Fibroblast of skin of right quadriceps (primary cell): ENCODE measurements around the gene TBX2.

Source experiments
- DNase-seq: peaks from one replicate; pipeline ENCODE4 v3.0.0-alpha.2; 2013

TBX2 gene

DNA sequence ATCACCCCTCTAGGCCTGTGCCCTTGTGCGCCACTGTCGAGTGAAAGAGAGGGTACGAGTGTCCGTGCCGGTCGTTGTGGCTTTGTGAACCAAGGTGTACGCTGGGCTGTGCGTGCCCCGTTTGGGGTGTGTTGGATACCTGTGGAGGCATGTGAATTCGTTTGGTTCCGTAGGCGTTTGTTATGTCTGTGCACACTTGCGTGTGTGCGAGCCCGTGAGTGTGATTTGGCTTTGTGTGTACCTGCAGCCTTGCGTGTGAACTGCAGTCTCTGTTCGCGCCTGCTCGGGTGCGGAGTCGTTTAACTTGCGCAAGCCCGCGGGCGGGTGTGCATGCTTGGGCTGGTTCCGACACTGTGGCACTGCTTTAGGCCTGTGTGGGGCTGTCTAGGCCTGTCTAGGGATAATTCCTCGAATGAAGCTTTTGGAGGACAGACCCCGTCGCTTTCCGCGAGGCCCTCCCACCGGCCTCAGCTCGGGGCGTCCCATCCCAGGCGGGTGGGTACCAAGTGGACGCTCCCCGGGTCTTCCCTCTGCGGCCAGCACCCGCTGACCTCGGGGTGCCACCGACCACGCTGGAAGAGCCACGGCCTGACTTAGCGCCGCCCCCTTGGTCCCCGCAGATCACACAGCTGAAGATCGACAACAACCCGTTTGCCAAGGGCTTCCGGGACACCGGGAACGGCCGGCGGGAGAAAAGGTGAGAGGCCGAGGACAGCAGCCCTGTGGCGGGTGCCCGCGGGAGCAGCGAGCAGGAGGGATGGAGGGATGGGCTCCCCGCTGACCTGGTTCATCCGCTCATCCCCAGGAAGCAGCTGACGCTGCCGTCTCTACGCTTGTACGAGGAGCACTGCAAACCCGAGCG is 4.4 kb downstream of the TBX2 start:
- DNase-seq: no peak

- no peak for DNase-seq
Observed at GRCh38 chr17:61404663-61404912, 4.9 kb downstream of the TBX2 start.

GRCh38 chr17:61404913-61405685 is 5.5 kb downstream of the TBX2 start:
- no peak for DNase-seq

DNA sequence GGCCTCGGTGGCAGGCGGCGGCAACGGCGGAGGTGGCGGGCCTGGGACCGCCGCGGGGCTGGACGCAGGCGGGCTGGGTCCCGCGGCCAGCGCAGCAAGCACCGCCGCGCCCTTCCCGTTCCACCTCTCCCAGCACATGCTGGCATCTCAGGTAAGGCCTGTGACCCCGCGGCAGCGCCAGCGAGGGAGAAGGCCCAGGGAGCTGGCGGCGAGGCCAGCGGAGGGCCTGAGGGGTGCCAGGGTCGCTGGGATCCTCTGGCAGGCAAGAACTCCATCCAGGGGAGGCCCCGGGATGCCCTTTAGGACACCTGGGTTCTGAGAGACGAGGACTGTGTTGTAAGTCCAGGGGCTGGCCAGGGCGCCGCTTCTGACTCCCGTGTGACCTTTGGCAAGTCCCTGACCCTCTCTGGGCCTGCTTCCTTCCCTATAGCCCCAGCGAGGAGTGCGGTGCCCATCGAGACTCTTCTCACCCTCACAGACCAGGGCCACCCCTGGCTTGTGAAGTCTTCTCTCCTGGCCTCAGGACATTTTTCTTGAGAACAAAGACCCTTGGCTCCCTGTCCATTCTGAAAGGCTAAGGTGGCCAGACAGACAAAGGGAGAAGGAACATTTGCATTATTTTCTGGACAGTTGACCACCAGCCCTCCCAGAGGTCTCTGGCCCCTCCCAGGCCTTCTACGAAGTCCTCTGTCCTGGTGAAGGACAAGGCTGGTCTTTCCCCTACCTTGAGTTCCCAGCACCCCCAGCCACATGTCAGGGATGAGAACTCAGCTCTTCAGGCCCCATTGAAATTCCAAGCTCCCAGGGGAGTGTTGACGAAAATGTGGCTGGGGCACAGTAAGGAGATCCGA is 6.3 kb downstream of the TBX2 start:
- no peak for DNase-seq

- no peak for DNase-seq
Observed at GRCh38 chr17:61406537-61406845, 6.8 kb downstream of the TBX2 start.

DNA sequence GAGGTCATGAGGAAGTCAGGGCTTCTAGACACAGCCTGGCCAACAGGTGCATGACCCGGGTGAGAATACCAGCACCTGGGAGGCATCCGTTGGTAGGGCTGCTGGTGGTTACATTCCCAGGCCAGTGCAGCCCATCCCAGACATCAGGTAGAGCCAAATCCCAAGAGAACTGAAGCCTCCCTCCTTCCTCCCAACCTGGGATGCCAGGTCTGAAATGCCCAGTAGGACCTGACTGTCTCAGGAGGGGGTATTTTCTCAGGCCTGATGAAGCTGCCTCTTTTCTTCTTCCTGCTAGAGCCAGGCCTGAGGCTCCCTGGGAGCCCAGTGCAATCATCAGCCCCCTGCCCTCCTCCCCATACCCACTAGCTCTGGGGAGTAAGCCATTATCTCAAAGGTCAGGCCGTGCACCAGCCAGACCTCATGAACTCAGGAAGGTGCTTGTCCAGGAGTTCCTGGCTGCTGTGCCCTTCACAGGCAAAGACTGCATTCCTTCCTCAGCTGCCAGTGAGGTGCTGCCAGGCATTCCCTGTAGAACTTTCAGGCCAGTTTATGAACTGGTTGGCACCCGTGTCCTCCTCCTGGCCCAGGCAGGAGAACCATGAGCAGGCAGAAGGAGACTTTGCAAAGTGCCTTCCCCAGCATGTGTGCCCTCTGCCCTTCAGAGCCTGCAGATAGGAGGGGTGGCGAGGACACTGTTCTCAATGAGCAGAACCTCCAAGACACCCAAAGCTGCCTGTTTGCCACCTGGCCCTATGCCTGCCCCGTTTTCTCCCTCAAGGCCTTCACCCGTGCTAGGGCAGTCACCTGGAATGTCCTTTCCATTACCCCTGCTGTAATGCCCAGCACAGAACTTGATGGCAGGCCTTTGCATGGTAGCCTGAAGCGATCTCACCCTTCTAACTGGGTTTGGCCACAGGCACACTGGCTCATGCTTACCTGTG is 7.6 kb downstream of the TBX2 start:
- no peak for DNase-seq

GRCh38 chr17:61408151-61409041 is 8.8 kb downstream of the TBX2 start:
- no peak for DNase-seq

DNA sequence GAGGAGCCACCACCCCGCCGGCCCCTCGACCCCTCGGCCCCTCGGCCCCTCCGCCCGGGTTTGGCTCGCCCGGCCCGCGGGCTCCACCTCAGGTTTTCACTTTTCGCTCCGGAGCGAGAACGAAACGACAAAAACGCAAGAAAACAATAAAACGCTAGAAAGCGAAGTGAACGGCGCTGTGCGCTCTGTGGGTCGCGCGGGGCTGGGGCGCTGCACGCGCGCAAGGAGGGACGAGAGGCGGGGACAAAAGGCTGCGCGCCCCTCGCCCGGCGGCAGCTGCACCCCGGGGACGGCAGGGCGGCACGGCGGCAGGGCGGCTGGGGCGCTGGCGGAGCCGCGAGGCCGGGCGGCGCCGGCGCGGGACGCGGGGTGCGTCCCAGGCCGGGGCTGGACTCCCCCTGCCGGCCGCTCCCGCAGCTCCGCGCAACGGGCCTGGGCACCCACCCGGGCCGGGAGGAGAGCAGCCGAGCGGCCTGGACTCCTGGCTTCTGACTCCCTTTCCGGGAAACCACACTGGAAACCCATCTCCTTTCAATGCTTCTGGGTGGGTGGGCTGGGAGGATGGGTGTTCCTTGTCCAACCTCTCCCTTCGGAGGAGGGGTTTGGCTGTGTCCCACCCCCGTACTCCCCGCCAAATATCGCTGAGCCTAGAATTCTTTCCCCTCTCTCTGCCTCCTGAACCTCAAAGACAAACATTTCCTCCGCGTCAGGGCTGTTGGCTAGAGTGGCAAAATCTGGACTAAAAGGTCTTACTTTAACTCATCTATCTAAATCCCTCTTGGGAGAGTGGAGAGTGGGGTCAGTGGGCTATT is 9.9 kb downstream of the TBX2 start:
- peak; percentile 65 for DNase-seq

- DNase-seq: peak; percentile 60
Observed at GRCh38 chr17:61410141-61411010, 10.7 kb downstream of the TBX2 start.

- no peak for DNase-seq
Observed at GRCh38 chr17:61411011-61411260, 11.3 kb downstream of the TBX2 start.

DNA sequence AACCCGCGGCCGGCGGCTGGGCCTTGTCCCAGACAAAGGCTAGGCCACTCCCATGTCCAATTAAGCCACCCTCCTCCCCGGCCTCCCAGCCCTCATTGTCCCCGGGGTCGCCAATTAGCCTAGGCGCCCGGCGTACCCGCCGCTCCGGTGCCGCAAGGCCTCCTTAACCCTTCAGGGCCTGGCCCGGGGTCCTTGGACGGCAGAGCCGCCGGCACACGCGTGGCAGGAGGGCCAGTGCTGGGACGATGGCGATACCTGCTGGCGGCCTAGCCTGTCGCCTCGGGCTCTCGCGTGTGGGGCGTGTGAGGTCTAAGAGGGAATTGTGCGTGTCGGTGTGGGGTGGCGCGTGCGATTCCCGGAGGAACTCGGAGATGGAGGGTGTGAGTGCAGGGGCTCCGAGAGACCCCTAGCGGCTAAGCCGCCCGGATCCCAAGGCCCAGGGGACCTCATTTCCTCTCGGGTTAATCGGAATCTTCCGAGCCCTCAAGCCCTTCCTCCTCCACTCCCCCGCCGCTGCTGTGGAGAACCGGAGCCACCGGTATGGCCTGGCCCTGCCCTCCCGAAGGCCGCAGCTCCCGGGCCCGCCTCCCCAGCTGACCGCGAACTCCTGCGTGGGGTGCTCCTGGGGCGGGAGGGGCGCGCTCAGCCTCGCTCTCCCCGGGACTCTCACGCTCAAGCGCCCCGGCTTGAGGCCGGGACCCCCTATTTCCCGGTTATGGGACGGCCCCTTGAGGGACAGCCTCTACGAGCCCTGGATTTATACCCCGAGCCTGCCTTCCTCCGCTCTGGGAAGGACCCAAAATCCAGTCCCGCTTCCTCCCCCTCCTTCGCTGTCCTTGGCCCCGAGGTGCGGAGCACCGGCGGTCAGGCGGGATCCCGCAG is 11.9 kb downstream of the TBX2 start:
- peak; percentile 51 for DNase-seq

GRCh38 chr17:61412143-61412859 is 12.7 kb downstream of the TBX2 start:
- peak; percentile 75 for DNase-seq

DNA sequence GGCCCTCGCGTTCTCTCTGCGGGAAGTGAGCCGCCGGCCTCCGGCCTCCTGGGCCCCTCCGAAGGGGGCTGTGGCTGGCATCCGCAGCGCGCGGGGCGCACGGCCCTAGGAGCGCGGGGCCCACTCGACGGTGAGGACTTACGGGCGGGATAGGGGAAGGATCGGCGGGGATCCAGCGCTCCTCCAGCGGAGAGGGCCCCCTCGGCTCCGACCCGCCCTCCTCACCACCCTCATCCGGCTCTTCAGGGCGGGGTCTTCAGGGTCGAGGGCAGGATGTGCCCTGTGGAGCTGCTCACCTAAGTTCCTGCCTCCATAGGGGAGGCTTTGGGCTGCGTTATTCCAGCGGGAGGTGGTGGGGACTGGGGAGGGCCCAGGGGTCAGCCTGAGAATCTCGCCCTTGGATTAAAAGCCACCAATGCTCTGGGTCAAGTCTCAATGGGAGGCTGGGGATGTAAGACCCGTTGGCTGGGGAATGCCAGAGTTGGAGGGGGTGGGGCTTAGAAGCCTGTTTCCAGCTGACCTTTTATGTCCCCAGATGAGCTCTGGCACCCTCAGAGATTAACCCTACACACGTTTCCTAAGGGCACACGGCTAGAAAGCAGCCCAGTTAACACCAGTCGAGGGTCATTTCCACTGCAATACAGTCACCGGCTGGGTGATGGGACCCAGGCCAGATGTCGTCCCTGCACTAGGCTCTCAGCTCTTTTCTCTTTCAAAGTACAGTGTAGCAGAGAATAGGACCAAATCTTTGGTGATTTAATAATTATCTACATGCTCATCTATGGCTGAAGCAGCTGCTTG is 13.4 kb downstream of the TBX2 start:
- DNase-seq: no peak

DNA sequence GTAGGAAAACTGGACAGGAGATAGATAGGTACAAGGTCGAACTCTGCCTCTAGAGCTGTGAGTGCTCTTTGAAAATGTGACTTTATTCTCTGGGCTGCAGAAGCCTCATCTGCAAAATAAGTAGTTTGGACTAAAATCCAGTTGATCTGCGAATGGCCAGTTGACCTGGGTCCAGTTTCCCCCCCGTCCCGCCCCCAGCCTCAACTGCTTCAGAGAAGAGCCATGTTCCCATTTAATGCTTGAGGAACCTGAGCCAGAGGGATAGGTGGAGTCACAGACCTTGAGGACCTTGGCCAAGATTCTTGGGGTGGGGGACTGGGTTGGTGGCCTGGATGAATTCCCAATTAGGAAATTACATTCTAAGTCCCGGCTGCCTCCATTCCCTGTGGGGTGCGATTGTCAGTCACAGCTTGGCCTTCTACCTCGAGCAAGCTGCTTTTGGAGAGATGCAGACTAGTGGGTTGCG is 14.1 kb downstream of the TBX2 start:
- no peak for DNase-seq

- no peak for DNase-seq
Observed at GRCh38 chr17:61414141-61414935, 14.7 kb downstream of the TBX2 start.

GRCh38 chr17:61414936-61415251 is 15.3 kb downstream of the TBX2 start:
- DNase-seq: no peak
